Activated T-cell treated with anti-CD3 and anti-CD28 coated beads, Interleukin-2, amount 50 U/mL, for 24 hours (primary cell): ENCODE results near the gene CRADD.
A peak's percentile ranks its signal among the peaks of the same experiment; 100 is the strongest.

ENCODE experiments used
- DNase-seq: peaks from one replicate; pipeline ENCODE4 v3.0.0-alpha.2; 2020
- H3K27ac Mint-ChIP-seq: 2 replicates; pipeline ENCODE4 v1.8.0; 2020; ENCODE audit warnings: mild to moderate bottlenecking, mixed read lengths
- H3K27me3 Mint-ChIP-seq: 2 replicates; pipeline ENCODE4 v1.8.0; 2020; ENCODE audit warnings: mixed read lengths
- H3K36me3 Mint-ChIP-seq: 2 replicates; pipeline ENCODE4 v1.8.0; 2020; ENCODE audit warnings: low read depth, mixed read lengths
- H3K4me1 Mint-ChIP-seq: 2 replicates; pipeline ENCODE4 v1.8.0; 2020; ENCODE audit warnings: low read depth, mixed read lengths
- H3K4me3 Mint-ChIP-seq: 2 replicates; pipeline ENCODE4 v1.8.0; 2020; ENCODE audit warnings: mild to moderate bottlenecking, moderate library complexity, mixed read lengths
- H3K9me3 Mint-ChIP-seq: 2 replicates; pipeline ENCODE4 v1.8.0; 2020; ENCODE audit warnings: mixed read lengths

CRADD gene

DNA sequence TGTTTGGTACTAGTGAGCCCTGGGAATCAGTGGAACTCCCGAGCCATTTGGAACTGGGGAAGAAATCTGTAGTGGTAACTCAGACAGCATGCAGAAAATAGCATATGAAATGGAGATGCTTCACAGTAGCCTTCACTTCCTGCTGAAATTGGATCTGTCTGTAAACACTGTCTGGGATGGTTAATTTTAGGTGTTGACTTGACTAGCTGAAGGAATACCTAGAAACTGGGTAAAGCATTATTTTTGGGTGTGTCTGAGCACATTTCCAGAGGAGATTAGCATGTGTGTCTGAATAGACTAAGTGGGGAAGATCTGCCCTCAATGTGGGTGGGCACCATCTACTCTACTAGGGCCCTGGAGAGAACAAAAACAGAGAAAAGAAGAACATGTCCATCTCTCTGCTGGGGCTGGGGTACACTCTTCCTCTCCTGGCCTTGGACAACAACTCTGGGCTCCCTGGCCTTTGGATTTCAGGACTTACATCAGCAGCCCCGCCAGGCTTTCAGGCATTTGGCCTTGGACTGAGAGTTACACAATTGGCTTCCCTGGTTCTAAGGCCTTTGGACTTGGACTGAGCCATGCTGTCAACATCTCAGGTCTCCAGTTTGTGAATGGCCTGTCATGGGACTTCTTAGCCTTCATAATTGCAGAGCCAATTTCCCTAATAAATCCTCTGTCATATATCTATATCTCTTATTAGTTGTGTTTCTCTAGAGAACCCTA lies 14.0 kb upstream of the CRADD start:
- H3K36me3 Mint-ChIP-seq, result no peaks in the 10 kb centered on the region
- no peaks in the 10 kb centered on the region for H3K4me1 Mint-ChIP-seq
- H3K4me3 Mint-ChIP-seq, result no peak overlapping the region
- no peak for DNase-seq
- no peaks in the 10 kb centered on the region for H3K27me3 Mint-ChIP-seq
- H3K27ac Mint-ChIP-seq, result no peak overlapping the region
- no peaks in the 10 kb centered on the region for H3K9me3 Mint-ChIP-seq

DNA sequence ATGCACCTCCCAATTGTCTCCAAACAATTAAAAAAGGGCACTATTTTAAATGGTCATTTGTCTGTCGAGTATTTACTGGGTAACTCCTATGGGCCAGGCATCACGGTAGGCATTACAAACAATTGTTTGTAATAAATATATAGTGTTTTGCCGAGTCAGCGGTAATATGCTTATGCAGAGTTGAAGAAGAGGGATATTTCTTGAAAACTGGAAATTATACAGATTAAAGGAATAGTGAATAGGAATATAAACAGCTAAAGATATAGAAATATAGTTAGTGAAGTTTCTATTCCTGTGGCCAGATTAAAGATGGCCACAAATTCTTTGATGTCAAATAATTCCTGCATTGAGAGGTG lies 13.5 kb upstream of the CRADD start:
- Mint-ChIP-seq H3K27me3 (no peaks in the 10 kb centered on the region), H3K27ac (no peak overlapping the region), H3K4me1 (peaks cover 5% of the 10 kb centered on the region), H3K9me3 (no peaks in the 10 kb centered on the region), H3K4me3 (no peak overlapping the region), H3K36me3 (no peaks in the 10 kb centered on the region)
- no peak for DNase-seq

DNA sequence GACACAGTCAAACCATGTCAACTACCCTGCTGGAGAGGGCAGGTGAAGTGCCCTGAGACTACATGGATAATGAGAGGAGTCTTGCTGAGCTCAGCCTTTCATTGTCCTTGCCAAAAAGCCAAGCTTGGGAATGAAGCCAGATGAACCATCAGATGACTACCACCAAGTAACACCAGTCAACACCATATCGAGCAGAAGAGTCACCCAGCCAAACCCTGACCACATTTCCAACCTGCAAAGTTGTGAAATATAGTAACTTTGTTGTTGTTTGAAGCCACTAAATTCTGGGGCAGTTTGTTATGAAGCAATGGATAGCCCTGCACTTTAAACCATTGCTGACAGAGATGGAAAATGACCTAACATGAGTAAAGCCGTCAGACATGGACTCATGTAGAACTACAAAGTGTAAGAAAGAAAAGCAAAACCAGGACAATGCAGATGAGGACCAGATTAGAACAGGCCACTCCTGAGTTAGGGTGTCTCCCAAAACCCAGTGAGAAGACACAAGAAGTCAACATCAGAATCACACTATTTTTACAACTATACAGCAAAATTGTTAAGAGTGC lies 12.5 kb upstream of the CRADD start:
- Mint-ChIP-seq H3K4me3 (no peak overlapping the region), H3K27ac (no peak overlapping the region), H3K27me3 (no peaks in the 10 kb centered on the region)

DNA sequence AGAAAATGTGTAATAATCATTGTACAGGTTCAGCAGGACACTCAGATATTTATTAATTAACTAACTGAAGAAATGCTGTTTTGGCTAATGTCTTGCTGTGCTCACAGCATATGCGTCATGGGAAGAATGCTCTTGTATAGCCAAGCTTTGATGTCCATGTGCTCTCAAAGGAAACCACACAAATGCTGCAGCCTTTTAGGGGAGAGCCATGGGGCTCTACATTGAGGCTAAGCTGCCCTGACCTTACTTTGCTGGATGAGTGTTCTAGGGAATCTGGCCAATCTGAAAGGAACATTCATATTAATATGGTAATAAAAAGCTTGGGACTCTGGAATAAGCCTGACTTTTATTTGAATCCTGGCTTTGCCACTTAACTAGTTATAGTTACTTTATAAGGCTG lies 9.5 kb upstream of the CRADD start:
- no peak overlapping the region for H3K27ac Mint-ChIP-seq
- H3K4me3 Mint-ChIP-seq, result no peak overlapping the region
- H3K4me1 Mint-ChIP-seq, result peaks cover 12% of the 10 kb centered on the region
- H3K27me3 Mint-ChIP-seq, result peaks cover 3% of the 10 kb centered on the region
- no peak for DNase-seq
- H3K36me3 Mint-ChIP-seq, result peaks cover 4% of the 10 kb centered on the region
- peaks cover 5% of the 10 kb centered on the region for H3K9me3 Mint-ChIP-seq

More for the DNA sequence above, 12.5 kb upstream of the CRADD start:
- DNase-seq, result no peak
- Mint-ChIP-seq H3K36me3 (peaks cover 4% of the 10 kb centered on the region), H3K4me1 (peaks cover 12% of the 10 kb centered on the region), H3K9me3 (peaks cover 5% of the 10 kb centered on the region)

DNA sequence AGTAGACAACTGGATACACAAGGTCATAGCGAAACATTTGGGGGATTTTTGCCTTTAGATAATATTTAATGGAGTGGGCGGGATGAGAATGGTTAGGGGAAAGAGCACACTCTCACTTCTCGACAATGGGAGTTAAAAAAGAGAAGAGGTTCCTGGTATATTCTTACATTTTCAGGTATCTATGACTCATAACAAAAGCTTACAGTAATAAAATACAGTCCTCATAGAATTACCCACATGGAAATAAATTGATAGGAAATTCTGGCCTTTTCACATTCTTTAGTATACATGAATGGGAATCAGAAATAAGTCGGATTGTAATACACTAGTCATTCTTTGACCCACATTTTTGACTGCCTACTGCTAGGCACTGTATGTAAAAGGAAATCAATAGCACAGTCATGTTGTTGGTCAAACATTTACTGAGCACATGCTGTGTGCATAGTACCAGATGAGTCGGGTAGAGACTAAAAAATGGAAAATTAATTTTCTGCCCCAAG lies 8.2 kb upstream of the CRADD start:
- Mint-ChIP-seq H3K36me3 (peaks cover 4% of the 10 kb centered on the region), H3K27ac (peak overlapping the region; percentile 45), H3K4me3 (no peak overlapping the region), H3K27me3 (peaks cover 11% of the 10 kb centered on the region), H3K9me3 (peaks cover 5% of the 10 kb centered on the region), H3K4me1 (peaks cover 12% of the 10 kb centered on the region)
- no peak for DNase-seq

DNA sequence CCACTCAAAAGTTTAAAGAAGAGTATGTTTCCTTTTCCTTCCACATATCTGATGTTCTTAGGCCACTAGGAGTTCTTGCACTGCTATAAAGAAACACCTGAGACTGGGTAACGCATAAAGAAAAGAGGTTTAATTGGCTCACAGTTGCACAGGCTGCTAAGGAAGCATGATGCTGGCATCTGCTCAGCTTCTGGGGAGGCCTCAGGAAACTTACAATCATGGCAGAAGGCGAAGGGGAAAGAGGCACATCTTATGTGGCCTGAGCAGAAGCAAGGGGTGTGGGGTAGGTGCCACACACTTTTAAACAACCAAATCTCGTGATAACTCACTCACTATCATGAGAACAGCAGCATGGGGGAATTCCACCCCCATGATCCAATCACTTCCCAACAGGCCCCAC lies 7.7 kb upstream of the CRADD start:
- Mint-ChIP-seq H3K36me3 (peaks cover 4% of the 10 kb centered on the region), H3K4me3 (no peak overlapping the region), H3K27me3 (peaks cover 15% of the 10 kb centered on the region), H3K27ac (peak overlapping the region; percentile 45), H3K9me3 (peaks cover 5% of the 10 kb centered on the region), H3K4me1 (peaks cover 12% of the 10 kb centered on the region)
- DNase-seq, result no peak

DNA sequence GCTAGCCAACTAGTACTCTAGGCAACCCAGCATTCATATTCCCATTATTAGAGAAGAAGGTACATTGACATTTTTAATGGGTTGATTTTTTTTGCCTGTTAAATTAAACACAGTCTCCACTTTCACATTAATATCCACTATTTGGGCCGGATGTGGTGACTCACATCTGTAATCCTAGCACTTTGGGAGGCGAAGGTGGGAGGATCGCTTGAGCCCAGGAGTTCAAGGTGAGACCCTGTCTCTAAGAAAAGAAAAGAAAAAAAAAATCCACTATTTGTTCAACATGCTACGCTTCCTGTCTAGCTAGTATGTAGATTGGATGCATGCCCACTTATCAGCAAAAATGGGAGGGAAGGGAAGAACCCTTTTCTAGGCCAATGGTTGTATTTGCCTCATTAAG lies 7.1 kb upstream of the CRADD start:
- Mint-ChIP-seq H3K27ac (no peak overlapping the region), H3K4me1 (peaks cover 12% of the 10 kb centered on the region), H3K27me3 (peaks cover 16% of the 10 kb centered on the region), H3K36me3 (peaks cover 4% of the 10 kb centered on the region), H3K4me3 (no peak overlapping the region), H3K9me3 (peaks cover 5% of the 10 kb centered on the region)
- no peak for DNase-seq

DNA sequence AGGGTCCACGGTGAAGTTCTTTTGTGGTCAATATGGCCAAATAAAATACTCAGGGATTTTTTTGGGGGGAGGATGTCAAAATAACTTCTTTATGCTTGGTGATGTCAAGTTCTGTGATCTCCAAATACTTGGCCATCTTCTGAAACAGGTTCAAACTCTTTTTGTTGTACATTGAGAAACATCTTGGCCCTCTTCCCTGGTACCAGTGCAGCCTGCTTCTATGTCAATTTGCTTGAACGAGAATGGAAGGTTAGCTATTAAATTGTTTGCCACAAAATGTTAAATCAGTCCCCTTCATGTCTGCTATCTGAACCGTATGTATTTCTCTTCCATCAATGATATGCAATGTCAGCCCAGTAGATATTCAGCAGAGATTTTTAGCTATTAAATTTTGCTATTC lies 6.1 kb upstream of the CRADD start:
- H3K4me1 Mint-ChIP-seq, result peaks cover 12% of the 10 kb centered on the region
- peaks cover 5% of the 10 kb centered on the region for H3K9me3 Mint-ChIP-seq
- H3K27me3 Mint-ChIP-seq, result peaks cover 18% of the 10 kb centered on the region
- H3K4me3 Mint-ChIP-seq, result no peak overlapping the region
- DNase-seq, result no peak
- no peak overlapping the region for H3K27ac Mint-ChIP-seq
- peaks cover 4% of the 10 kb centered on the region for H3K36me3 Mint-ChIP-seq

DNA sequence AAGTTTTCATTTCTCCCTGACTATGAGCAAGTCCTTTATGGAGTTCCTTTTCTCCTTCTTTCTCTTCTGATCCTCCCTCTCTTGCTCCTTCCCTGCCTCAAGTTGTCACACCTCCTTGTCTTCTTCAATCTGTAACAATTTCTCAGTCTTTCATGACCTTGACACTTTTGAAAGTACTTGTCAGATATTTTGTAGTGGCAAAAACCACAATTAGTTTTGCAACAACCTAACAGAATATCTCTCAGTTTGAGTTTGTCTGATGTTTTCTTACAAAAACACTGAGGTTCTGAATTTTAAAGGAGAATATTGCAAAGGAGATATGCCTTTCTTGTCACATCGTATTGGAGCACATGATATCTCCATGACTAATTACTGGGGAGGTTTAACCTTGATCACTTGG lies 4.1 kb upstream of the CRADD start:
- Mint-ChIP-seq H3K36me3 (peaks cover 21% of the 10 kb centered on the region), H3K4me1 (peaks cover 28% of the 10 kb centered on the region), H3K27me3 (peaks cover 18% of the 10 kb centered on the region), H3K4me3 (no peak overlapping the region), H3K9me3 (peaks cover 15% of the 10 kb centered on the region), H3K27ac (no peak overlapping the region)
- DNase-seq, result no peak

DNA sequence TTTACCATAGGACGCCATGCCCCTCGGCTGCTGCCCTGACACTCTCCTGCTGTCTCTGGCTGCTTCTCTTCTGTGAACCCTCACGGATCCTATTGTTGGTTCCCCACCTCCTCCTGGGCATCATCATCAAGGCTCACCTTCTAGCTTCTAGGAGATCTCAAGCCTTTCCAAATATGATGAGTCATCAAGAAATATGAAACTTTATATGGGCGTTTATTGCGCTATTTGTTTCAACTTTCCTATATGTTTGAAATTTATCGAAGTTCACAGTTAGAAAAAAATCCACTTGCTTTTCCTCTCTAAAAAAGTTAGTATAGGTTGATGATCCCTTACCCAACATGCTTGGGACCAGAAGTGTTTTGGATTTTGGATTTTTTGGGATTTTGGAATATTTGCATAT lies 2.8 kb upstream of the CRADD start:
- Mint-ChIP-seq H3K27ac (no peak overlapping the region), H3K36me3 (peaks cover 23% of the 10 kb centered on the region), H3K27me3 (peaks cover 18% of the 10 kb centered on the region), H3K4me1 (peaks cover 30% of the 10 kb centered on the region), H3K9me3 (peaks cover 11% of the 10 kb centered on the region), H3K4me3 (no peak overlapping the region)
- DNase-seq, result no peak

DNA sequence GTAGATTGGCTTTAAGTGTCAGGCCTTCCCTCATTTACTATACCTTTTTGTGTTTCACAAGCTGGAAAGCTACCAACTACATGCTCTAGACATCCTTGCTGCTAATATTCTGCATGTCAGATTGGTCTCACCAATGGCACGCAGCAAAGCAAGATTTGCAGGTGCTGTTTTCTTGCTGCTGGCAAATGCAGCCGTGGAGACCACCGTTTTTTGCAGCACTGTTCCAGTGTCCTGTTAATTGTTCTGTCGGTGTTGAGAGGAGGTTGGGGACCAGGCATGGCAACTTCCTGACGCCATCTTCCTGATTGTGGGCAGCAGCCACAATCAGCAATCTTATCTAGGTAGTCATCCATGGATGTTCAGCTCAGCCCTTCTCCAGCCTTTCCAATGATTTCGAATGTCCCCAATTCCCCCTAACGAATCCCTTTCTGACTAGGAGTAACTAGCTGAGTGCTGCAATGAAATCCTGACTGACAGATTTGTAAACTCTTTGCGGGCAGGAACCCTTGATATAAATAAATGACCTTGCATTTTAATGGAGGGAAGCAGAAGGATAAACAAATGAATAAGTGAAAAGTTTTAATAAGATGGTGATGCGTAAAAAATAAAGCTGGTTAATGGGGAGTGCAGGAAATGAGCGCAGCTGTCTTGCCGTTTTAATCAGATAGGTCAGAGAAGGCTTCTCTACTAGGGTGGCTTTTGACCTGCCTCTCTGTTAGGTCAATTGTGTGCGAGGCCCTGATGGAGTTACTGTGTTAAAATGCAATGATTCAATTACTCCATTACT lies 574 bp upstream of the CRADD start:
- peaks cover 31% of the 10 kb centered on the region for H3K36me3 Mint-ChIP-seq
- peaks cover 39% of the 10 kb centered on the region for H3K4me1 Mint-ChIP-seq
- peak overlapping the region; percentile 99 for H3K27ac Mint-ChIP-seq
- H3K9me3 Mint-ChIP-seq, result peaks cover 10% of the 10 kb centered on the region
- peaks cover 18% of the 10 kb centered on the region for H3K27me3 Mint-ChIP-seq
- peak overlapping the region; percentile 95 for H3K4me3 Mint-ChIP-seq
- no peak for DNase-seq

DNA sequence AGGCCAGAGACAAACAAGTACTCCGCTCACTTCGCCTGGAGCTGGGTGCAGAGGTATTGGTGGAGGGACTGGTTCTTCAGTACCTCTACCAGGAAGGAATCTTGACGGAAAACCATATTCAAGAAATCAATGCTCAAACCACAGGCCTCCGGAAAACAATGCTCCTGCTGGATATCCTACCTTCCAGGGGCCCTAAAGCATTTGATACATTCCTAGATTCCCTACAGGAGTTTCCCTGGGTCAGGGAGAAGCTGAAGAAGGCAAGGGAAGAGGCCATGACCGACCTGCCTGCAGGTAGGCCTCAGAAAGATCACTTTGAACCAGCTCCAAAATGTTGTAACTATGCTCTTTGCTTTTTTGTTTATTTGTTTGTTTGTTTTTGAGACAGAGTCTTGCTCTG lies 1.6 kb downstream of the CRADD start:
- peaks cover 31% of the 10 kb centered on the region for H3K36me3 Mint-ChIP-seq

DNA sequence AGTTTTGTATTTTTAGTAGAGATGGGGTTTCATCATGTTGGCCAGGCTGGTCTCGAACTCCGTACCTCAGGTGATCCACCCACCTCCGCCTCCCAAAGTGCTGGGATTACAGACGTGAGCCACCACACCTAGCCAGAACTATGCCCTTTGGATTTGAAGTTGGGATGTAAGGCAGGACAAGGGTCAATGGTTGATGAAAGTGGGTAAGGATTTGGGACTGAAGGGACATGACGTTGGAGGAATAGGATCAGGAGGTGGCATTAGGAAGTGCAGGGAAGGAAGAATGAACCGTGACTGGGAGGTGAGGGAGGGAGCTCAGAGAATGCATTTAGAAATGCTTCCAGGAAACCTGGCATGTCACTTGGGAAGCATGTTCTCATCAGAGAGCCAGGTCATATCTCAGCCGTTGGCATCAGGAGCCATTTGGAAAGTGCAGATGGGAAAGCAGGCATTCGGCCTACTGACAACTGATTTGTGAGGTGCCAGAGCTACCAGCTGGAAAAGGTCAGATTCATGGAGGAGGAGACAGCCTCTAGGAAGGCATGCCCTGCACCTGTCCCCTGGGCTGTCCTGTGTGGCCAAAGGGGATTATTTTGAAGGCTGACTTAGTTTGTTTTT lies 2.2 kb downstream of the CRADD start:
- Mint-ChIP-seq H3K9me3 (peaks cover 10% of the 10 kb centered on the region), H3K27me3 (peaks cover 3% of the 10 kb centered on the region), H3K36me3 (peaks cover 31% of the 10 kb centered on the region), H3K4me3 (no peak overlapping the region), H3K27ac (no peak overlapping the region), H3K4me1 (peaks cover 46% of the 10 kb centered on the region)
- DNase-seq, result no peak

More for the DNA sequence above, 1.6 kb downstream of the CRADD start:
- H3K27me3 Mint-ChIP-seq, result peaks cover 9% of the 10 kb centered on the region
- H3K9me3 Mint-ChIP-seq, result peaks cover 10% of the 10 kb centered on the region
- peak overlapping the region; percentile 99 for H3K27ac Mint-ChIP-seq
- H3K4me1 Mint-ChIP-seq, result peaks cover 41% of the 10 kb centered on the region
- H3K4me3 Mint-ChIP-seq, result peak overlapping the region; percentile 95
- DNase-seq, result no peak

DNA sequence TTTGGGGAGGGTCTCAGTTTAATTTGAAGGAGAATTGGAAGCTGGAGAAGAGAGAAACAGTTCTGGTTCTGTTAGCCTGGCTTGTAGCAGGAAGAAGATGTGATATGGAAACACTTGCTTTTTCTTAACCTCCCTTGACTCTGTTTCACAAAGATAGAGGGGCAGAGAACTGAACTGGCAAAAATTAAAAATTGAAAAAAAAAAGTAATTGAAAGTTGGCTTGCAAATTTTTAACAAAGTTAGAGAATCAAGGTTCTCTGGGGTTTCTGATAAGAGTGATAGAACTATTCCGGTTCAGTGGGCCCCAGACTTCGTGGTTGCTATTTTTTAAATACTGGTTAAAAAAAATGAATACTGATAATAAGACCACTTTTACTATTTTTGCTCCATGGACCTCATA lies 2.8 kb downstream of the CRADD start:
- H3K4me3 Mint-ChIP-seq, result no peak overlapping the region
- peaks cover 51% of the 10 kb centered on the region for H3K4me1 Mint-ChIP-seq
- H3K9me3 Mint-ChIP-seq, result peaks cover 10% of the 10 kb centered on the region
- H3K27ac Mint-ChIP-seq, result no peak overlapping the region
- peaks cover 31% of the 10 kb centered on the region for H3K36me3 Mint-ChIP-seq
- H3K27me3 Mint-ChIP-seq, result peaks cover 3% of the 10 kb centered on the region
- DNase-seq, result no peak
